ENCODE data around the gene EFEMP1.

Gene EFEMP1

DNA sequence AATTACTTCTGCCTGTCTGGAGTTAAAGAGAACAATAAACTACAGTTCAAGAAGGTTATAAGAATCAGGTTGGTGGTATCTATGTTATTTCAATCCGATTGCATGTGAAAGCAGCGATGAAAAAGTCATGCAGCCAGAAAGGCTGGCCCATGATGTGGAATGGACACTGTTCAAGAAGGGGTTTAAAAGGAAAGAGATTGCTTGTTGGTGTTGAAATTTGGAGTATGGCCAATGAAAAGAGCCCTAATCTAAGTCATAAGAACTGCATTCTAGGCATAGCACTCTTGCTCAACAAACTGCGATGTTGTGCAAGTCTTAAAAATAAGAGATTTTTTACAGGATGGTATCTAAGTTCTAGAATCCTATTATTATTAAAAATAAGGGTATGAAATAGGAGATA, 61.3 kb downstream of the EFEMP1 start:
- no peak for DNase-seq (ENCODE audit: insufficient read length, low spot score)
- TF ChIP-seq, protein P1, sequence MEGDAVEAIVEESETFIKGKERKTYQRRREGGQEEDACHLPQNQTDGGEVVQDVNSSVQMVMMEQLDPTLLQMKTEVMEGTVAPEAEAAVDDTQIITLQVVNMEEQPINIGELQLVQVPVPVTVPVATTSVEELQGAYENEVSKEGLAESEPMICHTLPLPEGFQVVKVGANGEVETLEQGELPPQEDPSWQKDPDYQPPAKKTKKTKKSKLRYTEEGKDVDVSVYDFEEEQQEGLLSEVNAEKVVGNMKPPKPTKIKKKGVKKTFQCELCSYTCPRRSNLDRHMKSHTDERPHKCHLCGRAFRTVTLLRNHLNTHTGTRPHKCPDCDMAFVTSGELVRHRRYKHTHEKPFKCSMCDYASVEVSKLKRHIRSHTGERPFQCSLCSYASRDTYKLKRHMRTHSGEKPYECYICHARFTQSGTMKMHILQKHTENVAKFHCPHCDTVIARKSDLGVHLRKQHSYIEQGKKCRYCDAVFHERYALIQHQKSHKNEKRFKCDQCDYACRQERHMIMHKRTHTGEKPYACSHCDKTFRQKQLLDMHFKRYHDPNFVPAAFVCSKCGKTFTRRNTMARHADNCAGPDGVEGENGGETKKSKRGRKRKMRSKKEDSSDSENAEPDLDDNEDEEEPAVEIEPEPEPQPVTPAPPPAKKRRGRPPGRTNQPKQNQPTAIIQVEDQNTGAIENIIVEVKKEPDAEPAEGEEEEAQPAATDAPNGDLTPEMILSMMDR (IDR thresholded peaks at IDR 0.05; ENCODE audit: insufficient read depth, missing control alignments): no peak
- no peak for FAIRE-seq

DNA sequence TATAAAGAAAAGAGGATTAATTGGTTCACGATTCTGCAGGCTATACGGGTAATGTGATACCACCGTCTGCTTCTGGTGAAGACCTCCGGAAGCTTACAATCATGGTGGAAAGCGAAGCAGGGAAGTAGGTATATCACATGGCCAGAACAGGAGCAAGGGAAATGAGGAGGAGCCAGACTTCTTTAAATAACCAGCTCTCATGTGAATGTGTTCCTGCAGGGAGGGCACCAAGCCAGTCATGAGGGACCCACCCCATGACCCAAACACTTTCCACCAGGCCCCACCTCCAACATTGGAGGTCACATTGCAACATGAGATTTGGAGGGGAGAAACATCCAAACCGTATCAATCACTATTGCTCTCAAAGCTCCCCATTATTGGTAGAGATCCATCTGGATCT, 61.8 kb downstream of the EFEMP1 start:
- FAIRE-seq: no peak

DNA sequence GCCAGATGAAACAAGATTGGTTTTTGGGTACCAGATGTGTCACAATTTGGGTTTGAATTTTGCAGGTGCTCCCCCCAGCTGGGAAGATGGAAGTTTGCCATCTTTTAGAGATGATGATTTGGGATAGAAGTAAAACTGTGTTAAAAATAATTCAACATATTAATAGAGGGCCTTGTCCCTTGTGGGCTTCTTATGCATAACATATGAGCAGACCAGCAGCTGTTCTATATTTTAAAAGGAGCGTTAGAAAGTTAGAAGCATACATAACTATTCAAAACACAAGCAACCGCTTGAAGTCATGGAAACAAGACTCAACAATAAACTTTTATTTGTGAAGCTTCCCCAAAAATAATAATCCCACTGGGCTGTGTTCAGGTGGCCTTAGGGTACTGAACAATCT, 62.8 kb downstream of the EFEMP1 start:
- FAIRE-seq (no peak), DNase-seq (ENCODE audit: insufficient read length, low spot score) (no peak)
- TF ChIP-seq, protein P1 (IDR thresholded peaks at IDR 0.05; ENCODE audit: insufficient read depth, missing control alignments): no peak

More for the DNA sequence above, 61.8 kb downstream of the EFEMP1 start:
- TF ChIP-seq, protein P1 (IDR thresholded peaks at IDR 0.05; ENCODE audit: insufficient read depth, missing control alignments): no peak
- no peak for DNase-seq (ENCODE audit: insufficient read length, low spot score)

DNA sequence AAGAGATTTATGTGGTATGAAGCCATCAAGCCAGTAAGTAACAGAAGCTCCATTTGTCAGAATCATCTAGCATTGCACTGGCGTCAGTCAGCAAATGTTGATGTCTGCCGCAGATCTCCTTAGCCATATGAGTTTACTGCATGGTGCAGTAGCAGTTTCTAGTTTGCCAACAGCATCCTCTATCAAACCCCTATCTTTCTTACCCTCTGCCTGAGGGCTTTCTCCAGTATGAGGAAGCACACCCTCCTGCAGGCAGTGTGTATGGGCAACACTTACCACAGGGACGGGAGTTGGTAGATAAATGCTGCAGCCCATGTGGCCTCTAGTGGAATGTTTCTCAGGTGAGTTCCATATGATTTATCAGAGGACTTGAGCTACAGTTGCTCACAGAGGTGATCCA, 63.7 kb downstream of the EFEMP1 start:
- TF ChIP-seq, protein P1 (IDR thresholded peaks at IDR 0.05; ENCODE audit: insufficient read depth, missing control alignments): no peak
- no peak for FAIRE-seq

DNA sequence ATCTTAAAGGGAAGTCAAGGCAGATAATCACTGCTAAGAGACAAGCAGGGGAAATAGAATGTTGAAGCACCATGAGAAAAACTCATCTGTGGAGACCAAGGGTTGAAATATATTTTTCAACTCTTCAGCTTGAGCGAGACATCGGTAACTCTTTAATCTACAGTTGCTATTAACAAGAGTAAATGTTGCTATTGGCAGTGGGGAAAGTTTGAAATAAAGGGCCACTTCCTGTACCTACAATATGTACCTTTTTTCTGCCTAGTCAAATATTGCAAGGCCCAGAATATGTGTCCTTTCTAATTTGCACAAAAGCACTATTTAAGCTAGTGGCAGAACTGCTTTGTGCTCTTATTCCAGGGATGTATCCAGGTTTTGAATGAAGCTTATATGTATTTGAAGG, 65.8 kb downstream of the EFEMP1 start:
- FAIRE-seq (no peak), DNase-seq (ENCODE audit: insufficient read length, low spot score) (no peak)
- TF ChIP-seq, protein P1 (IDR thresholded peaks at IDR 0.05; ENCODE audit: insufficient read depth, missing control alignments): no peak

More for the DNA sequence above, 63.7 kb downstream of the EFEMP1 start:
- no peak for DNase-seq (ENCODE audit: insufficient read length, low spot score)

DNA sequence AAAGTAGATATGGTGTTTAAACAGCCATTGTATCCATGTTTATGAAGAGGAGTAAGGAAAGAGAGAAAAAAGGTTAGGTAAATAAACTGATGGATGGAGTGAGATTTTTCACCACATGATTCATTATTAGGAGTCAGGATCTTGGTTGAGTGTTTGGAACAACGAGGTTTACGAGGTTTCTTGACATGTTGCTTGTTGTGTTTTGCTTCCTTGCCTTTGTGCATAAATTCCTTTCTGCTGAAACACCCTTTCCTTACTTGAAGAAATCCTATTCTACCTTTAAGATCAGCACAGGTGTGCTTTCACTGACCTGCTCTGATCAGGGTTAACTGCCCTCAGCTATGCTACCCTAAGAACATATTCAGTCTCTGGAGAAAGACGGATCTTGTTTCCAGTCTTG, 66.6 kb downstream of the EFEMP1 start:
- TF ChIP-seq, protein P1 (IDR thresholded peaks at IDR 0.05; ENCODE audit: insufficient read depth, missing control alignments): no peak
- FAIRE-seq: no peak
- DNase-seq (ENCODE audit: insufficient read length, low spot score): no peak

DNA sequence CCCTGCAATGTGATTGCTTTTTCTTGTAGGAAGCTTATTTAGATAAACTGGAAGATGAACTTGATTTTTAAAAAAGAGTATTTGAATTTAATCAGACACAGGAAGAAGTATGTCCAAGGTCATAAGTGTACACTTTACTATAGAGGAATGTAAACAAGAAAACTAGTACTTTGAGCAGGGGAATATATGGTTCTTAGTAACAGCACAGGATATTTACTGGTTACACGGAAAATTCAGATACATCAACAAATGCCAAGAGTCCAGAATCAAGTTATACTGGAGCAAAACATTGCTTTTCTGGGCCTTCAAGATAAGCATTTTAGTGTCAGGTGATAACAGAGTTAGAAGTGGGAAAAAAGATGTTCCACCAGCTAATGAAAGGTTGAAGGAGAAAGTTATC, 75.5 kb downstream of the EFEMP1 start:
- DNase-seq (ENCODE audit: insufficient read length, low spot score): no peak
- TF ChIP-seq, protein P1 (IDR thresholded peaks at IDR 0.05; ENCODE audit: insufficient read depth, missing control alignments): no peak
- no peak for FAIRE-seq
